ENCODE results near the gene CADM1.
A peak's percentile ranks its signal among the peaks of the same experiment; 100 is the strongest.

DNA sequence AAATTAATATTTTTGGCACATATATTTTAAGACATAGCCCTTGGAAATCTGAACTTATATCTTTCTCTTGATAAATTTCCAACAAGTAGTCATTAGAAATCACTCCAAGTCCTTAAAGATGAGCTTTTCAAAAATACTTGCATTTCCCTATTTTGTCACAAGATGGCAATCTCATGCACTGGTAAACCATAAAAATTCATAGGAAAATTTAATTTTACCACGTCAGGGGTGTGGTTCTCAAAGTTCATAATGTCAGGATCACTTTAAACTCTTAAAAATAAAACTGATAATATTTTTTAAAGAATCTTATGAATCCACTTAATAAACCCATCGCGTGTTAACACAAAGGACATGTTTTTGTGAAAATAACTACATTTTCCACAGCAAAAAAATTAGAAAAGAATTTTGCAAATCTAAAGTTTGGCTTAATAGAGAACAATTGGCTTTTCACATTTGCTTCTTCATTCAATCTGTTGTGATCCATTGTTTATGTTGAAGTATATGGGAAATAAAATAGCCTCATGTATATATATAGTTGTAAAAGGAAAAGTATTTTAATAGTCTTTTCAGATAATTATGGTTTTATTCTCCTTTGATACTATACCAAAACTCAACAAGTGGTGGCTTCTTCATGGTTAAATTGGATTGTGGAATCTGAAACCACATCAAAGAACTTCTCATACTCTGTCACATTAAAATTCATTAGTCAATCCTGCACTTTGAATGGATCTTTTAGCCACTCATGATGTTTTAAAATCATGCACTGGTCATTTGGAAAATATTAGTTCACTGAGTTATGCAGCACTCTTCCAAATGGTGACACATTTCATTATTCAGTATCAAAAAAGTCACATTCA lies 169.1 kb downstream of the CADM1 start:
- no peak for TF ChIP-seq EZH2 (IDR thresholded peaks at IDR 0.05; ENCODE audit: borderline replicate concordance, low read depth, low read length, poor library complexity, severe bottlenecking)
- TF ChIP-seq, protein P1, sequence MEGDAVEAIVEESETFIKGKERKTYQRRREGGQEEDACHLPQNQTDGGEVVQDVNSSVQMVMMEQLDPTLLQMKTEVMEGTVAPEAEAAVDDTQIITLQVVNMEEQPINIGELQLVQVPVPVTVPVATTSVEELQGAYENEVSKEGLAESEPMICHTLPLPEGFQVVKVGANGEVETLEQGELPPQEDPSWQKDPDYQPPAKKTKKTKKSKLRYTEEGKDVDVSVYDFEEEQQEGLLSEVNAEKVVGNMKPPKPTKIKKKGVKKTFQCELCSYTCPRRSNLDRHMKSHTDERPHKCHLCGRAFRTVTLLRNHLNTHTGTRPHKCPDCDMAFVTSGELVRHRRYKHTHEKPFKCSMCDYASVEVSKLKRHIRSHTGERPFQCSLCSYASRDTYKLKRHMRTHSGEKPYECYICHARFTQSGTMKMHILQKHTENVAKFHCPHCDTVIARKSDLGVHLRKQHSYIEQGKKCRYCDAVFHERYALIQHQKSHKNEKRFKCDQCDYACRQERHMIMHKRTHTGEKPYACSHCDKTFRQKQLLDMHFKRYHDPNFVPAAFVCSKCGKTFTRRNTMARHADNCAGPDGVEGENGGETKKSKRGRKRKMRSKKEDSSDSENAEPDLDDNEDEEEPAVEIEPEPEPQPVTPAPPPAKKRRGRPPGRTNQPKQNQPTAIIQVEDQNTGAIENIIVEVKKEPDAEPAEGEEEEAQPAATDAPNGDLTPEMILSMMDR (conservative IDR thresholded peaks at IDR 0.05; ENCODE audit: low read depth, low read length): peak; percentile 85
